ENCODE results near the gene CCDC40. TPM values are rescaled to one million over a fixed set of nuclear protein-coding genes. Genes with fewer than 3 reads are reported as not detected.
"Not testable (repeated sequence)": the region's sequence is repeated elsewhere in the genome, so short reads cannot be mapped to it uniquely, and the experiment has no call there.

Gene CCDC40
- total RNA-seq, 2 experiments from 2014 or later, result 0.64 to 0.77 TPM

DNA sequence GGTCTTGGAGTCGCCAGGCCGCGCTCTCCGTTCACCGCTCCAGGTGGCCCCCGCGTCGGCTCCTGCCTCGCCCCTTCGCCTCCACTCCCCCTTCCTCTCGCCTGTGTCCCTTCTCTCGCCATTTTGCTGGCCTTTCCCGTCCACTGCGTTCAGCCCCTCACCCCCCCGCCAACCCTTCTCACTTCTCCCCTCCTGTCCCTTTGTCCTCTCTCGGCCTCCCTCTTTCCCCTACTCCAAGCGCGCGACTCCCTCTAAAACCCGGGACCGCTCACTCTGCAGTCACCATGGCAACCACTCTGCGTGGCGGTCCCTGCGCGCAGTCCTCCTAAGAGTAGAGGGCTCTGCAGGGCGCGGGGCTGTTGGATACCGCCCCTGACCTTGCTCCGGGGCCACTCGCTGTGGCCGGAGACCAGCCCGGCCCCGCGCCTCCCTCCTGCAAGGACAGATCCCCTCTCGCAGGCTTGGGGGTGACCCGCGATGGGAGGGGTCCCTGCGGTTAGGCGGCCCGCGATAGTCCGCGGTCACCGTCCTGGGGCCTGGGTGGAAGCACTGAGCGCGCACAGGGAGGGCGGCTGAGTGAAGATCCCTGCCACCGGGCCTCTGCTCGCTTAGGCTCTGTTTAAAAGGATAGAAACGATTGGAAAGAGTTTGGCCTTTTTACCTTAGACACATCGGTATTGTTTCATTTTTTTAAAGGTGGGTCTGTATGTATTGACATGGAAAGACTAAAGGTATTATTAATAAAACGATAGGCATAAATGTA lies 454 bp downstream of the CCDC40 start:
- TF ChIP-seq, protein P1, sequence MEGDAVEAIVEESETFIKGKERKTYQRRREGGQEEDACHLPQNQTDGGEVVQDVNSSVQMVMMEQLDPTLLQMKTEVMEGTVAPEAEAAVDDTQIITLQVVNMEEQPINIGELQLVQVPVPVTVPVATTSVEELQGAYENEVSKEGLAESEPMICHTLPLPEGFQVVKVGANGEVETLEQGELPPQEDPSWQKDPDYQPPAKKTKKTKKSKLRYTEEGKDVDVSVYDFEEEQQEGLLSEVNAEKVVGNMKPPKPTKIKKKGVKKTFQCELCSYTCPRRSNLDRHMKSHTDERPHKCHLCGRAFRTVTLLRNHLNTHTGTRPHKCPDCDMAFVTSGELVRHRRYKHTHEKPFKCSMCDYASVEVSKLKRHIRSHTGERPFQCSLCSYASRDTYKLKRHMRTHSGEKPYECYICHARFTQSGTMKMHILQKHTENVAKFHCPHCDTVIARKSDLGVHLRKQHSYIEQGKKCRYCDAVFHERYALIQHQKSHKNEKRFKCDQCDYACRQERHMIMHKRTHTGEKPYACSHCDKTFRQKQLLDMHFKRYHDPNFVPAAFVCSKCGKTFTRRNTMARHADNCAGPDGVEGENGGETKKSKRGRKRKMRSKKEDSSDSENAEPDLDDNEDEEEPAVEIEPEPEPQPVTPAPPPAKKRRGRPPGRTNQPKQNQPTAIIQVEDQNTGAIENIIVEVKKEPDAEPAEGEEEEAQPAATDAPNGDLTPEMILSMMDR (IDR thresholded peaks at IDR 0.05), result no peak

DNA sequence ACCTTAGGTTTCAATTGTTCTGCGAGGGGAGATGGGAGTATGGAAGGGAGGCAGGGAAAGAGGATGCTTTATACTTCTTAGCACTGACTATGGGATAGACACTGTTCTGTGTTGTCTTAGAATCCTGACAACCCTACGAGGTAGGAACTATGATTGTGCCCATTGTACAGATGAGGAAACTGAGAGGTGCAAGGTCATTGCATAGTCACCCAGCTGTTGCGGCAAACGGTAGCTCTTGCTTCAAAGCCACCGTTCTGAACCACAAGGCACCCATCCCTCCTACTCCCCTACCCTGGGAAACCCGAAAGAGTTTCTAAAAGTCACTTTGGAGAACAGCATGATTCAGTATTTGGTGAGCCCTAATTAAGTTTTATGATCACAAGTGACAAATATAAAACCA lies 7.5 kb downstream of the CCDC40 start:
- Mint-ChIP-seq H3K4me1 (ENCODE audit: low read depth) (no peaks in the 10 kb centered on the region), H3K4me3 (no peak overlapping the region), H3K27ac (no peak overlapping the region), H3K27me3 (no peaks in the 10 kb centered on the region), H3K9me3 (no peaks in the 10 kb centered on the region), H3K36me3 (ENCODE audit: low read depth) (no peaks in the 10 kb centered on the region)
- ChIA-PET CTCF (no interaction called here), POLR2A (no interaction called here)
- H3K36me3 ChIP-seq (ENCODE audit: insufficient read depth, low read length), result no peaks in the 10 kb centered on the region
- DNase-seq (no peak), ATAC-seq (ENCODE audit: poor library complexity) (no peak)
- no peaks in the 10 kb centered on the region for H3K4me1 ChIP-seq (ENCODE audit: insufficient read depth, low read length)
- no peaks in the 10 kb centered on the region for H3K9me3 ChIP-seq (ENCODE audit: control insufficient read depth in 1 of 2, insufficient read depth in 1 of 2, low read length in 2 of 2)
- intact Hi-C loops (cut with DNase I, micrococcal nuclease), result no loop called here
- H3K27ac ChIP-seq (ENCODE audit: low read depth in 1 of 2, low read length in 2 of 2), result no peak overlapping the region
- no peak overlapping the region for H3K4me3 ChIP-seq (ENCODE audit: low read length)
- TF ChIP-seq, protein P1 (IDR thresholded peaks at IDR 0.05), result no peak
- H3K27me3 ChIP-seq (ENCODE audit: control insufficient read depth in 1 of 2, insufficient read depth in 2 of 2, low read length in 2 of 2), result no peaks in the 10 kb centered on the region

More for the DNA sequence above, 454 bp downstream of the CCDC40 start:
- Histone ChIP-seq H3K27ac (ENCODE audit: low read depth in 1 of 2, low read length in 2 of 2) (no peak overlapping the region), H3K27me3 (ENCODE audit: control insufficient read depth in 1 of 2, insufficient read depth in 2 of 2, low read length in 2 of 2) (peaks cover 0 to 12% of the 10 kb centered on the region in 2 experiments), H3K36me3 (ENCODE audit: insufficient read depth, low read length) (no peaks in the 10 kb centered on the region), H3K4me1 (ENCODE audit: insufficient read depth, low read length) (peaks cover 23% of the 10 kb centered on the region), H3K9me3 (ENCODE audit: control insufficient read depth in 1 of 2, insufficient read depth in 1 of 2, low read length in 2 of 2) (no peaks in the 10 kb centered on the region), H3K4me3 (ENCODE audit: low read length) (peak overlapping the region; percentile 65)
- ATAC-seq (ENCODE audit: poor library complexity) (peak; percentile 27), DNase-seq (peak in 10 of 14 experiments; percentile 1 to 72 (median 20))
- ChIA-PET POLR2A (no interaction called here), CTCF (no interaction called here)
- peaks cover 18% of the 10 kb centered on the region for H3K4me1 Mint-ChIP-seq (ENCODE audit: low read depth)
- peak overlapping the region; percentile 81 for H3K27ac Mint-ChIP-seq
- intact Hi-C loops (cut with DNase I, micrococcal nuclease), result loop anchor here (2.0 to 5.0 kb wide), 4 partner anchors 40 to 198 kb away; partner anchors contain the start of genes CBX4 (in 1 of the 2), EIF4A3 (in 1 of the 2) and GAA (in 1 of the 2)
- H3K36me3 Mint-ChIP-seq (ENCODE audit: low read depth), result no peaks in the 10 kb centered on the region
- H3K27me3 Mint-ChIP-seq, result peaks cover 4% of the 10 kb centered on the region
- no peaks in the 10 kb centered on the region for H3K9me3 Mint-ChIP-seq
- peak overlapping the region; percentile 95 for H3K4me3 Mint-ChIP-seq

DNA sequence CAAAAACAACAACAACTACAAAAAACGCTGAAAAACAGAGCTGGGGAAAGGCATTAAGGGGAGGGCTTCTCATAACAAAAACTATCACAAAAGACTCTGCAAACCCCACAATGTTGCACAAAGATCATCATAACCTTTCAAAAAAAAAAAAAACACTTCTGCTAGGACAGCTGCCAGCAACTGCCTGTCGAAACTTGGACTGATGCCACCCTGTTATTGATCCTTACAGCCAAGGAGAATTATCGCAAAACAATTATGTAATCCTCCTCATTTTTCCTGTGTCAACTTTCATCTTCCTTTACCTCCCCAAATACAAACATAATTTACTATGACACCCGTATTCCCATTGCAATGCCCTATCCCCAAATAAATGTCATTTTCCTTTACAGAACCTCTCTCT lies 9.3 kb downstream of the CCDC40 start:
- ATAC-seq (ENCODE audit: poor library complexity) (no peak), DNase-seq (no peak)
- Mint-ChIP-seq H3K9me3 (no peaks in the 10 kb centered on the region), H3K4me1 (ENCODE audit: low read depth) (no peaks in the 10 kb centered on the region), H3K27ac (no peak overlapping the region), H3K27me3 (no peaks in the 10 kb centered on the region), H3K4me3 (no peak overlapping the region), H3K36me3 (ENCODE audit: low read depth) (no peaks in the 10 kb centered on the region)
- CTCF ChIA-PET, result no interaction called here
- intact Hi-C loops (cut with DNase I, micrococcal nuclease), result no loop called here
- no peaks in the 10 kb centered on the region for H3K4me1 ChIP-seq (ENCODE audit: insufficient read depth, low read length)
- H3K9me3 ChIP-seq (ENCODE audit: control insufficient read depth in 1 of 2, insufficient read depth in 1 of 2, low read length in 2 of 2), result no peaks in the 10 kb centered on the region
- no peaks in the 10 kb centered on the region for H3K27me3 ChIP-seq (ENCODE audit: control insufficient read depth in 1 of 2, insufficient read depth in 2 of 2, low read length in 2 of 2)
- no peak overlapping the region for H3K27ac ChIP-seq (ENCODE audit: low read depth in 1 of 2, low read length in 2 of 2)
- H3K36me3 ChIP-seq (ENCODE audit: insufficient read depth, low read length), result no peaks in the 10 kb centered on the region
- TF ChIP-seq, protein P1 (IDR thresholded peaks at IDR 0.05), result no peak
- POLR2A ChIA-PET, result no interaction called here
- H3K4me3 ChIP-seq (ENCODE audit: low read length), result no peak overlapping the region

DNA sequence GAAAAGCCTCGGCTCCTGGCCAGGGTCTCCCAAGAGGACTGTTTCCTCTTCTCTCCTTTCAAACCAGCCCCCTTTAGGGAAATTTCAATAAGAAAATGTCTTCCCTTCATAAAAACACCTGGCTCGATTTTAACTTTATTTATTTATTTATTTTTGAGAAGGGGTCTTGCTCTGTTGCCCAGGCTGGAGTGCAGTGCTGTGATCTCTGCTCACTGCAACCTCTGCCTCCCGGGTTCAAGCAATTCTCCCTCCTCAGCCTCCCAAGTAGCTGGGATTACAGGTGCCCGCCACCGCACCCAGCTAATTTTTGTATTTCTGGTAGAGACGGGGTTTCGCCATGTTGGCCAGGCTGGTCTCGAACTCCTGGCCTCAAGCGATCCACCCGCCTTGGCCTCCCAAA lies 10.3 kb downstream of the CCDC40 start:
- H3K4me1 Mint-ChIP-seq (ENCODE audit: low read depth); H3K27me3 Mint-ChIP-seq; H3K4me3 ChIP-seq (ENCODE audit: low read length); POLR2A ChIA-PET; H3K36me3 Mint-ChIP-seq (ENCODE audit: low read depth); H3K27ac Mint-ChIP-seq; H3K27ac ChIP-seq (ENCODE audit: low read depth in 1 of 2, low read length in 2 of 2); H3K4me3 Mint-ChIP-seq; CTCF ChIA-PET; DNase-seq; H3K9me3 ChIP-seq (ENCODE audit: control insufficient read depth in 1 of 2, insufficient read depth in 1 of 2, low read length in 2 of 2); H3K9me3 Mint-ChIP-seq; ATAC-seq (ENCODE audit: poor library complexity); H3K27me3 ChIP-seq (ENCODE audit: control insufficient read depth in 1 of 2, insufficient read depth in 2 of 2, low read length in 2 of 2); H3K4me1 ChIP-seq (ENCODE audit: insufficient read depth, low read length); intact Hi-C loops (cut with DNase I, micrococcal nuclease); H3K36me3 ChIP-seq (ENCODE audit: insufficient read depth, low read length): not testable (repeated sequence)

Data from CD4-positive, alpha-beta T cell (primary cell).